GM12872 (cell line): ENCODE data around the gene ATP2A2.
A peak's percentile ranks its signal among the peaks of the same experiment; 100 is the strongest.

Experiments used
- TF ChIP-seq, protein P1 (sequence below): IDR thresholded peaks from 3 replicates; pipeline ENCODE4 v1.5.1; 2011; ENCODE audit warnings: low read depth, mild to moderate bottlenecking, low read length, moderate library complexity; ENCODE audit not compliant: insufficient read depth

ATP2A2 gene

DNA sequence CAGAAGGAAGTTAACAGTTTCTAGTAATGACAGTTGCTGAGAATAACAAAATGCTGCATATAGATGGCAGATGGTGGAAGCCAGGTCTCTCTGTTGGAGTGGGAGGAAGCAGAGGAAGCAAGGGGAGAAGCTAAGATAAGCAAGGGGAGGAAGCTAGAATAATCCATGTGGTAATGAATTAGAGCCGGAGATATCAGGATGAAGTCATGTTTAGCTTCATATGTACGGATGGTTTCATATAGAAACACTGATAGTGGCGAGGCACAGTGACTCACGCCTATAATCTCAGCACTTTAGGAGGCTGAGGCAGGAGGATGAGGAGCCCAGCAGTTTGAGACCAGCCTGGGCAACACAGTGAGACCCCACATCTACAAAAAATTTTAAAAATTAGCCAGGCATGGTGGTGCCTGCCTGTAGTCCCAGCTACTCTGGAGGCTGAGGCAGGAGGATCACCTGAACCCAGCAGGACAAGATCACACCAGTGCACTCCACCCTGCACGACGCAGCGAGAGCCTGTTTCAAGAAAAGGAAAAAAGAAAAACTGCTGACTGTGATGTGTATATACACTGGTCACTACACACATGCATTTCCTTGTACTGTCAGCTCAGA is 73.2 kb downstream of the ATP2A2 start:
- TF ChIP-seq, protein P1, sequence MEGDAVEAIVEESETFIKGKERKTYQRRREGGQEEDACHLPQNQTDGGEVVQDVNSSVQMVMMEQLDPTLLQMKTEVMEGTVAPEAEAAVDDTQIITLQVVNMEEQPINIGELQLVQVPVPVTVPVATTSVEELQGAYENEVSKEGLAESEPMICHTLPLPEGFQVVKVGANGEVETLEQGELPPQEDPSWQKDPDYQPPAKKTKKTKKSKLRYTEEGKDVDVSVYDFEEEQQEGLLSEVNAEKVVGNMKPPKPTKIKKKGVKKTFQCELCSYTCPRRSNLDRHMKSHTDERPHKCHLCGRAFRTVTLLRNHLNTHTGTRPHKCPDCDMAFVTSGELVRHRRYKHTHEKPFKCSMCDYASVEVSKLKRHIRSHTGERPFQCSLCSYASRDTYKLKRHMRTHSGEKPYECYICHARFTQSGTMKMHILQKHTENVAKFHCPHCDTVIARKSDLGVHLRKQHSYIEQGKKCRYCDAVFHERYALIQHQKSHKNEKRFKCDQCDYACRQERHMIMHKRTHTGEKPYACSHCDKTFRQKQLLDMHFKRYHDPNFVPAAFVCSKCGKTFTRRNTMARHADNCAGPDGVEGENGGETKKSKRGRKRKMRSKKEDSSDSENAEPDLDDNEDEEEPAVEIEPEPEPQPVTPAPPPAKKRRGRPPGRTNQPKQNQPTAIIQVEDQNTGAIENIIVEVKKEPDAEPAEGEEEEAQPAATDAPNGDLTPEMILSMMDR, result no peak

DNA sequence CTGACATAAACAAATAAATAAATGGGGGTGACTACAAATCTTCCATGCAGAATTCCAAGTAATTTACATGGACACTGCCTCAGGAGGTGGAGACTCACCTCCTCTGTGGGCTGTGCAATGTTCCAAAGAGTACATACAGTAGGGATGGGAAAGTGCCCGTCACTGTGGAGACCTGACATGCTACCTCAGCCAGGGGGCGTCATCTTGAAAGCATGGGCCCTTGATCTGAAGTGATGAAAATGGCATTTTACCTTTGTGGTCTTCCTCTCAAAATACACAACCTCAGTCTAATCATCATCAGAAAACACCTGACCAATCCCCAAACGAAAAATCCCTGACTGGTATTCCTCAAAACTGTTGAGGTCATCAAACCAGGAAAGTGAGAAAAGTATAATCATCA is 74.0 kb downstream of the ATP2A2 start:
- TF ChIP-seq, protein P1, result peak; percentile 73

DNA sequence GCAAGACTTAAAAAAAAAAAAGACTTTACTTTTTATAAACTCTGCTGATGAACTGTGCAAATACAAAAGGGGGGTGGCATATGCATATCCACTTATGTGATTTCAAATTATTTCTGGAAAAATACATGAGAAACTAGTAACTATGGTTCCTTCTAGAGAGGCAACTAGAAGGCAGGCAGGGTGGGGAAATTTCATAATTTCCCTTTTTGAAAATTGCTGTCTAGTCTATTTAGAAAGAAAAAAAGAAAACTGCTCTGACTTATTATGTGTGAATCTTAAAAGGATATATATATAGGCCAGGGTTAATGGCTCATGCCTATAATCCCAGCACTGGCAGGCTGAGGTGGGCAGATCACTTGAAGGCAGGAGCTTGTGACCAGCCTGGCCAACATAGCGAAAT is 80.2 kb downstream of the ATP2A2 start:
- TF ChIP-seq, protein P1, result no peak

DNA sequence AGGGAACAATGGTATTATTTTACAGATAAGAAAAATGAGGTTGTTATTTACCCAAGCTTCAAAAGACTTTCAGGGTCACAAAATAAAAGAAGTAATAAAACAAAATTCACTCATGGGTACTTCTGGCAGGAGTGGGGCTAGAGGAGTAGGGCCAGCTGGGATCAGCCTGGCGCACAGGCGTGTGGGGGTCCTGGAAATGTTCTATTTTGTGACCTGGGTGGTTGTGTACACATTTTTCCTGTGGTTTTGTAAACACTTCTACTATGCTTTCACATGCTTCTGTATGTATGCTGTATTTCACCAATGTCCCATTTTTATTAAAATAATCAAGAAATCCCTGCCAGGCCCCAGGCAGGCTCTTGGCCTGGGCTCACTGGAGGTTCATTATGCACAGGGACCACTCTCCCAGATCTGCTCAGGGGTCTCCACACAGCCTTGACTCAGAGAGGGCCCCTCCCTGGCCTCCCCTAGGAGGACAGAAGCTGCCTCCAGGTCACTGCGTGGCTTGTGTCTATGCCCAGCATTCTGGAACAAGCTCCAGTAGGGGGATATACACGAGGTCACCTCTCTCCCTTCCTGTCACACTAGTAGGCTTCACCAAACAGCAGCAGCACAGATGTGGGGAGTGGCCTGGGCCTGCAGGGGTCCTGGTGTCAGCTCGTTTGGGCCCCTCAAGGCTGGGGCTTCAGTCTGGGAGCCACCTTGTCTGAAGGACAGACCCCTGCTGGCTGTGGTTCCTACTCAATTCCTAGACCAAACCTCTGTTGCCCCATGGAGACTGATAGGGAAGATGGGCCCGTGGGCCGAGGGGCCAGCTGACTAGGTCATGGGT is 84.7 kb downstream of the ATP2A2 start:
- TF ChIP-seq, protein P1, result no peak

DNA sequence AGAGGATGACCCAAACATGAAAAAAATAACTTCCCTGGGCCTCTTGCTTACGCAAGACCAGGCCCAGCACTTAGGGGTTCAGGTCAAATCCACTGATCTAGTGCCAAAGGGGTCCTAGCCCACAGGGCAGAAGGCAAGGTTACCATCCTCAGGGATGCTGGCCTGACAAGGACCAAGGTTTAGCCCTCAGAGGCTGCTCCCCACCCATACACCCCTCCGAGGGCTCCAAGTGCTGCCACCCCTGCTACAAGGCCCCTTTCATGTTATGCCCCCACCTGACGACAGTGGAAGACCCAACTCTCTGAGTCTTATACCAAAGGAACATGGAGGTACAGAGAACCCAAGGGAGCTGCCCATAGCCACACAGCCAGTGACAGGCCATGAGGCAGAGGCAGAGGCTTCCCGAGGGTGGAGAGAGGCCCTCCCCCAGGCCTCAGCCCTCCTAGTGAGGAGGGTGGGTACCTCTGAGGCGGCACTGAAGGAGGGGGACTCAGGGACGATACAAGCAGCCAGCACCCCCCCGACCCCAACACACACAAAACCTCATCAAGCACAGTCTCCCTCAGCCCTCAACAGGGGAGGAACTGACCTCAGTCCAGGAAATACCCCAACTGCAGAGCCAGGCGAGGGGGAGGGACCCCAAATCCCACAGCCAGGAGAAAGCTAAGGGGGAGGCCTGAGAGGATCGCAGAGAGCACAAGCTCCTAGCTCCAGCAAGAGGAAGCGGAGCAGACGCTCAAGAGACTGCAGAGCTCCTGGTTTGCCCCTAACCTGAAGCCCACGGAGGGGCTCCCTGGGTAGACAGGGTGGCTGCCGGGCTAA is 85.5 kb downstream of the ATP2A2 start:
- TF ChIP-seq, protein P1, result no peak

DNA sequence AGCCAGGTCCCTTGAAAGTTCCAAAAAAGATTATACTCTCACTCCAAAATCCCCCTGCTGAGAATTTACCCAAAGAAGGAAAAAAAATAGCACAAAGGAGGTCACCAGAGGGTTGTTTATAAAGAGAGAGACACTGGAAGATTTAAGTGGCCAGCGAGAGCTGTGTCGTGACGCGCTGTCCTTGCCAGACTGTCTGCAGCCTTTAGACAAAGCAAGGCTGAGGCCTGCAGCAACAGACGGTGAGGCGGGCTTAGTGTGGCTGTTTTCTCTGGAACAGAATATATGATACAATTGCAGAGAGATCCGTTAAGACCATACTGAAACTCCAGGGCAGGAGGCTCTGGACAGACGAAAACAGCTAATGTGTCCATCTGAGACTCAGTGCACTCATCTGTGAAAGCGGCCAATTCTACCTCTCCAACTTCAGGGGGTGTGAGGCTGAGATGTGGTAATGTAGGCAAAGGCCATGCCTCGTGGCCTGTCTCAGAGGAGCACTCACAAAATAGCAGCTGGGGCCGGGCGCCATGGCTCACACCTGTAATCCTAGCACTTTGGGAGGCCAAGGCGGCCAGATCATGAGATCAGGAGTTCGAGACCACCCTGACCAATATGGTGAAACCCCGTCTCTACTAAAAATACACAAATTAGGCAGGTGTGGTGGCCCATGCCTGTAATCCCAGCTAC is 86.3 kb downstream of the ATP2A2 start:
- TF ChIP-seq, protein P1, result no peak
